ENCODE measurements around the gene KAT7.
A peak's percentile ranks its signal among the peaks of the same experiment; 100 is the strongest.

The KAT7 gene

GRCh38 chr17:49788478-49789242 lies at the start of gene KAT7:
Gene KAT7, plus strand, starts transcription at chr17:49788681. Its CDS starts 154 bp downstream, at chr17:49788835.
- peak; percentile 100 for DNase-seq (ENCODE audit: low spot score)

- DNase-seq (ENCODE audit: low spot score), result peak; percentile 98
Observed at GRCh38 chr17:49739641-49740271, 48.7 kb upstream of the KAT7 start.

GRCh38 chr17:49741009-49741691 lies 47.3 kb upstream of the KAT7 start:
- DNase-seq (ENCODE audit: low spot score), result peak; percentile 79

GRCh38 chr17:49741692-49742076 lies 46.8 kb upstream of the KAT7 start:
- no peak for DNase-seq (ENCODE audit: low spot score)

- no peak for DNase-seq (ENCODE audit: low spot score)
Observed at GRCh38 chr17:49742166-49742638, 46.3 kb upstream of the KAT7 start.

GRCh38 chr17:49745175-49746139 lies 43.0 kb upstream of the KAT7 start:
- DNase-seq (ENCODE audit: low spot score), result no peak

GRCh38 chr17:49746791-49747490 lies 41.5 kb upstream of the KAT7 start:
- DNase-seq (ENCODE audit: low spot score), result peak; percentile 36

GRCh38 chr17:49747632-49748031 lies 40.8 kb upstream of the KAT7 start:
- peak; percentile 55 for DNase-seq (ENCODE audit: low spot score)

- DNase-seq (ENCODE audit: low spot score), result no peak
Observed at GRCh38 chr17:49748223-49748622, 40.3 kb upstream of the KAT7 start.

- no peak for DNase-seq (ENCODE audit: low spot score)
Observed at GRCh38 chr17:49748791-49749190, 39.7 kb upstream of the KAT7 start.

GRCh38 chr17:49749730-49750129 lies 38.8 kb upstream of the KAT7 start:
- peak; percentile 33 for DNase-seq (ENCODE audit: low spot score)

GRCh38 chr17:49752508-49752907 lies 36.0 kb upstream of the KAT7 start:
- DNase-seq (ENCODE audit: low spot score), result no peak

- DNase-seq (ENCODE audit: low spot score), result peak; percentile 54
Observed at GRCh38 chr17:49753959-49754391, 34.5 kb upstream of the KAT7 start.

GRCh38 chr17:49755663-49756283 lies 32.7 kb upstream of the KAT7 start:
- no peak for DNase-seq (ENCODE audit: low spot score)

- peak; percentile 31 for DNase-seq (ENCODE audit: low spot score)
Observed at GRCh38 chr17:49756323-49757150, 31.9 kb upstream of the KAT7 start.

- no peak for DNase-seq (ENCODE audit: low spot score)
Observed at GRCh38 chr17:49757151-49757777, 31.2 kb upstream of the KAT7 start.

- peak; percentile 78 for DNase-seq (ENCODE audit: low spot score)
Observed at GRCh38 chr17:49758464-49759010, 29.9 kb upstream of the KAT7 start.

- DNase-seq (ENCODE audit: low spot score), result peak; percentile 54
Observed at GRCh38 chr17:49759203-49759602, 29.3 kb upstream of the KAT7 start.

- DNase-seq (ENCODE audit: low spot score), result peak; percentile 52
Observed at GRCh38 chr17:49760296-49760695, 28.2 kb upstream of the KAT7 start.

Data from hematopoietic multipotent progenitor cell treated with erythropoietin and hydrocortisone succinate and interleukin-3 and kit ligand, for 17 days (in vitro differentiated cells).